Kidney capillary endothelial cell (primary cell): ENCODE measurements around the gene FBXL13.

Experiments
- DNase-seq: peaks from one replicate; pipeline ENCODE4 v3.0.0-alpha.2; 2018; ENCODE audit warnings: low spot score

Gene FBXL13

DNA sequence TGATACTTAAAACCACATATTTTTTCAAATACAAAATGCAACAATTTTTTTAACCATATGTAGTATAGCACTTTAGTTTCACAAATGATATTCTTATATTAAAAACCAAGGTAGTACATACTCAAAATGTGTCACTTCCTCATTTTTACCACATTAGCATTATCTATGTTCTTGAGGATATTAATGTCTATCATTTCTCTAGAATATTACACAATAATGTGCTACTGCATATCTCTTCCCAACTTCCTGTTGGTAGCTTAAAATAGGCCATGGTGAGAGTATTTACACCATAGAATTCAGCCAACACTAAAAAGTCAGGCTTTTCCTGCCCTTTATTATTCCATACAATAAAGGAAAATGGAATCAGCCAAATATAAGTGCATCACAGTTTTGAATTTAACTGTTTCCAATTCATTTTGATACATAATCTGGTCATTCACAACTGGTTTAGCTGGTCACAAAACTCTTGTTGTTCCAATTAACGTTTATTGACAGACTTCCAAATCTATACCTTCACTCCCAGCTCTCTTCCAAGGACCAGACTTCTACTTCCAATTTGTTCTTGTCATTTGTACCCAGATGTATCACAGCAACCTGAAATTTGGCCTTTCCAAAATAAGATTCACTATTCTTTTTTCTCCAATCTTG, 181.8 kb downstream of the FBXL13 start:
- no peak for DNase-seq

DNA sequence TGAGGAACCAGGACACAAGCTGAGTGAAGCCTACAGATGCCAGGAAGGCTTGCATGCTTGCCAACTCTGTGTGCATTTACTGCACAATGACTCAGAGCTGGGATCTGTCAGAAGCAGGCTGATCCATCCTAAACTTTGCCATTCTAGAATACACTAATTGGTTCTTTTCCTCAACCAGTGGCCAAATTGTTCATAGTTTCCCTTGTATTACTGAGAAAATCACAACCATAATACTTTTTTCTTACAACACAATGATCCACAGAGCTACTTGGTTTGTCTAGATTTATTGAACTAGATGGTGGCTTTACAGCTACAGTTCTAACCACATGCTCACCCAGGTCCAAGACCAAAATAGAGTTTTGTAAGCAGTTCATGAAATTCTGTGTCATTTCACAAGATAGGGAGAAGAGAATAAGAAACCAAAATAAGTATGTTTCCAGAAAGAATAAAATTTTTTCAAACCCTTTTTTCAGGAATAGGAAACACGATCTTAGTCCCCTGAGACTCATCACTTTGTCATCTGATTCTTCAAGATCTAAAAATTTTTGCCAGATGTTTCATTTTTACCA, 182.8 kb downstream of the FBXL13 start:
- DNase-seq: peak; percentile 70

DNA sequence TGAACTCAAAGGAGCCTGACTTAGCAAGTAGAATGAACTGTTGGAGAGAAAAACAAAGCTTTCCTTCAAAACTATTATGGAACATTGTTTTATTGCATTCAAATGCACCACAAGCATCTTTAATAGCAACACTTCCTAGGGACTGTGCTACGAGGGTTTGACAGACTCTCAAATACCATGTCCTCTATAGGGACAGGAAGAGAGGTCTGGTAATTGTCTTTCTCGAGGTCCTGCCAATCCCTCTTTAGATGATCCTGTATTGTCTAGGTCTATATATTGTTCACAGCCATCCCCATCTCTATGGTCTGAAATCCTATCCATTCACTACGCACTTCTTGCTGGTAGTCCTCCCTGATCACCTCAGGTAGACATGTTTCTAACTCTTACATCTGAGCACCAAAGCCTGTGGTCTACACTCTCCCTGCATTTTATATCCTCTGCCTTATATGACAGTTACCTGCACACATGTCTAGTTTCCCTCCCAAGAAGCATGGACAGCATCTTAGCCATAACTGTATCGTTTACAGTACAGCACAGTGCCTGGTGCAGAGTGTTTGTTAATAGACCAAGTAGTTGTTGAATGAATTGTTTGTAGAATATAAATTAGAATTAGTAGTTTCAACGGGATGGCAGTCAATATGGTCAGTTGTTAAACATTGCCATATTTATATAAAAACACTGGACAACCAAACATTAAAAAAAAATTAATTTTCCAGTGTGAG, 183.5 kb downstream of the FBXL13 start:
- DNase-seq: no peak

DNA sequence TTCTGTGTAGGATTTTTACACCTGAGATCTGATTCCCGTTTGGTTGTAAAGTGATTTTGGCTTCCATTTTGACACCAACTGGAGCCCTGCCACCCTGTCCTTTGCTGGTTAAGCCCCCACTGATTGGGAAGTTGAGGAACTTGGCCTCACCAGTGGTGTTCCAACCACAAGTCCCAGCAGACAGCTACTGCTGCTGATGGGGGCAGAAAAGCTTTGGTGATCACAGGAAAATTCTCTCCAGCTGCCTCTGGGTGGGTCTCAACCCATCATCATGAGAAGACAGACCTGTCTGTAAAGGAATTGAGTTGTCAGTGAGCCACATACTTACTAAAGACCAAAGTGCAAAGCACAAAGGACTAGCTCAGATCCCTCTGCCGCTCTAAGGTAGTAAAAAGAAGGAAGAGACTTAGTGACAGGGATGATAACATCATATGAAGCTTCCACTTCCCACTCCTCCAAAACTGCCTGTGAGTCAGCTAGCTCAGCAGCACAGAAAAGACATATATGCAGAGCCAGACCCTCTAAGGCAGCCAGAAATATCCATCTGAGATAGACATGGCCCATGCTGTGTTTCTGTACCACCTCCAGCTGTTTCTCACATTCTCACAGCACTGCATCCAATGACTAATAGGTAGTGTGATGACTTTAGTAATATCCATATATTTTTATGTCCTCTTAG, 184.2 kb downstream of the FBXL13 start:
- no peak for DNase-seq

DNA sequence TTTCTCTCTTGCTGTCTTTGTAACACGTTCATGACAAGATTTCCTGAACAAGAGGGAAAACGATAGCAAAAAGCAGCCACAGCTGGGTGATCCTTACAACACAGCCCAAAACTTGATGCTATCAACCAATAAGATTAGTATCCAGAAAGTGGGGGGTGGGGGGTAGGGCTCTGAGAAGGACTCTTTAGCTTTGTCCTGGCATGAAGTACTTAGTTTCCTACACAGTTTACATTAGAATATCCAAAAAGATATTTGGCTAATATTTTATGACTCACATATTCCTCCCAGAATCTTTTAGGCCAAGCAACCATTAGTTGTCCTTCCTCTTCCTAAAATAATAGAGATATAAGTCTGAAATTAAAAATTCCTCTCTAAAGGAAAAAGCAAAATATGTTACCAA, 184.7 kb downstream of the FBXL13 start:
- no peak for DNase-seq

DNA sequence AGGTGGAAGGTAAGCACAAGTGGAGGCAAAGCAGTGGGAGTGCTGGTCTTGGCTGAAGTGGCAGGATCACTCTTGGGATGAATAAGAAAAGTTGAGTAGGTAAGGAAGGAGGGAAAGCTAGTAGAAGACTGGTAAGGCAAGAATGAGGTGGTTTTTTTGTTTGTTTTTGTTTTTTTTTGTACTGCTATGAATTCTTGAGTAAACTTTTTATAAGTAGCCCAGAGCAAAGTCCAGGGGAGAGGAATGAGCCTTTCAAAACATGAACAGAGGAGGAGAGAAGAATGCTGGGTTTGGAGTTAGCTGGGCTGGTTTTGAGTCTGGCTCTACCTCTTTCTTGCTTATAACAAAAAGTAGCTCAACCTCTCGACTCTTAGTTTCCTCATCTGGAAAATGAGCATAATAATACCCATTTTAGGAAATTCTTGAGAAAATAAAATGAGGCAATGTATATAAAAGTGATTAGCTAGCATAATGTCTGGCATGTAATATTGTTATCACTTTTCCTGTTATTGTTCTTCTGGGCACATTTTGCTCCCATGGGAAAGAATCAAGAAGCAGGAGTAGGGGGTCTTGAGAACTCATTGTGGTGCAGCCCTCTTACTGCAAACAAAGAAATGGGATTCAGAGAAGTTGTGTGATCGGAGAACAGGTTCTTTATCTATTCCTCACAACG, 185.9 kb downstream of the FBXL13 start:
- no peak for DNase-seq

DNA sequence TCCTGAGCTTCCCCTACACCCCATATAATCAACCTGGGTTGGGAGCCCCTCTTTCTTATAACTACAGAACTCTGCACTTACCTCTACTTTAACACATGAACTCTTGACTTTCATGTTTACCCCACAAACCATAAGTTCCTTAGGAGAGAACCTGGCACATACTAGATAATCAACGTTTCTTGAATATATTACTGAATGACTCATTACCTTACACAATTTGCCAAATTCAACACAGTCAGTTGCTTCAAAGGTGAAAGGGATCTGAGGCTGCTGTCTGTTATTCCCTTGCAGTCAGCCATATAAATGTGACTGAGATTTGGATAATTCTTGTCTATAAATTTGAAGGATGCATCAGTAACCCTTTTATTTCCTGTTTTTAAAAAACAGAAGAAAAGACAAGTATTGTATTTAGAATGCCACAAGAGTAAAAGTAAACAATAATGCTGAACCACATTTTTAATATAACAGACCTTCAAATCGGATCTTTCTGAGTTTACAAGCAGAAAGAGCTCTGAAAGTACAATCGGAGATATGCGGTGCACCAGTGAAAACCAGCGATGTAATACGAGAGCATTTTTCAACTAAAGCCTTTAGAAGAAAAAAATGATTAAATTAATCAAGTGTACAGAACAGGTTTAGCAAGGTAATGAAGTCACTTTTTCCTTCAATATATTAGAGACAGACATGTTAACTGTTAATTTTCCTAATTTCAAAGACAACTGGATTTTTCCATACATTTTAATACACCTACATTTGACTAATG, 191.3 kb downstream of the FBXL13 start:
- DNase-seq: no peak

DNA sequence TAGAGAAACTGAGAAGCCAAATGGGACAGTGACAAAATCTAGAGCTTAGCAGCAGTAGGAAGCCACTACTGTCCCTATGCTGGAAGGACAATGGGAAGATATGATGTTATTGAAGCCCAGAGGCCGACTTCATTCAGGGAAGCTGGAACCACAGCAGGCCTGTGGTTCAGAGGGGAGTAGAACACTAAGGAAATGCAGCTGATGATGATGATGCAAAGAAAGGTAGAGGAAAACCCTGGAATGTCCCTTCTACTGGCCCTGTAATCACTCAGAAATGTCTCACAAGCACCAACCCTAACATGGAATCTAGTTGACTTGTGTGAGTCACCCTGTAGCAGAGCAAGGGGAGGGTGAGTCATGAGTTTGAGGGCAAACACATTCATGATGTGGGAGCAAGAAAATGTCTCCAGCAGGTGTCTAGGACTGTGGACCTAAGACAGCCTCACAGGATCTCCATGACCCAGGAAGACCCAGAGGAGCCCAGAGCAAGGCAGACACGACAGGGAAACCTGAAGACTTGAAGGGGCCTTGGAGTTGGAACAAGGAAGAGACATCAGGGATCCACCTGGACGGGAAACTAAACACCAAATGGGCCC, 198.8 kb downstream of the FBXL13 start:
- peak; percentile 99 for DNase-seq

DNA sequence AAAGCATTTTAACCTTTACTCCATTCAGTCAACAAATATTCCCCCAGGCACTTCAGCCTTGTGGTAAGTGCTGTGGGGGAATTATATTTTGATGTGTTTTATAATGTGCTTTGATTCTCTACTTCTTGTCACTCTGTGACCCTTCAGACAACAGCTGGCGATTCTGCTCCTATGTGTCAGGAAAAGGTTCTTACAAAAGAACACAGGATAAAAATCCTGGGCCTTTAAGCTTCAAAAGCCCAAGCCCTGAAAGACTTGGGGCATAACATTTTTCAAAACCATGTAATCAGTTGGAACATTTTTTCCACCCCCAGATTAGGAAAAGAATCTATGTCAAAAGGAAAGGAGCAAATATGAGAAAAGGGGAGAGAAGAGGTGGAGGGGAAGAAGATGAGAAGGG, 199.6 kb downstream of the FBXL13 start:
- no peak for DNase-seq

DNA sequence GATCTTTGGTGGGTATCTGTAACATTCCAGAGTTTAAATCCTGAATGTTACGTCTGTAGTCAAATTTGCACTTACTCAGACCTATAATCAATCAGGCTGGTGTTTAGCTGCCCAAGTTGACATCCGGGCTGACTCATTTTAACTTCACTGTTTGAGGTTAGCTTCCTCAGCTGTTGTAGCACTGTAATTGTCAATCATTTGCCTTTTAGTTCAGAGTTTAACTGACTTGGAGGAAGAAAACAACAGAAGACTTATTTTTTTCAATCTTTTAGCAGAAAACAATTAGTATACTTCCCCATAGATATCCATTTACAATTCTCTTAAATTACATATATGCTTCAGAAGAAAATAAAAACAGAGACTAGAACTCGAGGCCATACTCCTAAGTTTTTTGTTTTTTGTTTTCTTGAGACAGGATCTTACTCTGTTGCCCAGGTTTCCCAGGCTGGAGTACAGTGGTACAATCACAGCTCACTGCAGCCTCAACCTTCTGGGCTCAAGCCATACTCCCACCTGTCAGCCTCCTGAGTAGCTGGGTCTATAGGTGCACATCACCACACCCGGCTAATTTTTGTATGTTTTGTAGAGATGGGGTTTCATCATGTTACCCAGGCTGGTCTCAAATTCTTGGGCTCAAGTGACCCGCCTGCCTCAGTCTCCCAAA, 200.3 kb downstream of the FBXL13 start:
- peak; percentile 92 for DNase-seq

DNA sequence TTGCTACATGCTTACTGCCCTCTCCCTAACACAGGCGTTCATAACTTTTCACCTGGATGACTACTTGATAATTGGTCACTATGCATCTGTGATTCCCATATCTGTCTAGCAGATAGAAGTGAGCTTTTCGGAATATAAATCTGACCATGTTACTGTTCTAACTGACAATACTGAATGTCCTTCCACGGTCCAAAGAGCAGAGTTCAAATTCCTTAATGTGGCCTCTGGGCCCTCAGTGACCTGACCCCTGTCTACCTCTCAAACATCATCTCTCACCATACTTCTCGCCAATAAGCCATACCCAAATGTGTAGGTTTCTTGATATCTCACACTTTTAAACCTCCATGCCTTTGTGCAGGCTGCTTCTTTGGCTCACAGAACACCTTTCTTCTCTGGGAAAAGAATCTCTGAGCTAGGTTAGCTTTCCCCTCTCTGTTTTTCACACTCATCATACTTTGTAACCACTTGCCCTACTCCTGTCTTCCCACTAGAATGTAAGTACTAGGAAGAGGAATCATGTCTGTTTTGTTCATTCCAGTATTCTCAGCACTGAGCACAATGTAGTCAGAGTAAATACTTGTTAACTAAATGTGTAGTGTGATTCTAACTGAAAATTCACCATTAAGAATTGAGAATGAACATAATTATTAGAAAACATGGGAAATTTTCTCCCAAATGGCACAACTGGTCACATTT, 201.0 kb downstream of the FBXL13 start:
- DNase-seq: no peak

DNA sequence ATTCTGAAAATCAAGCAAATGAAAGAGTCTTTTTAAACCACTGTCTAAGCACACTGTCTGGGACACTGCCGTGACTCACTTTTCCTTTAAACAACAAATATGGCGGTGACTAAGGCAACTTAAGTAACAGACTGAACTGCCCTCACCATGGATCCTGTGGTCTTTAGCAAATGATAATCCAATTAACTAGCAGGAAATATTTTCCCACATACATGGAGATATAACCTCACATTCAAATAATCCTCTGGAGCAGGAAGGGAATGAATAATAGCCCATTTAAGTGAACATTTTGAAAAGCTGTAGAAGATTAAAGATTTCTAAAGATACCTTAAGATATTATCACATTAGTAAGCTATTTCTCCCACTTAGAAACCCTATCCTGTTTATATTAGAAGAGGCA, 202.1 kb downstream of the FBXL13 start:
- peak; percentile 96 for DNase-seq

DNA sequence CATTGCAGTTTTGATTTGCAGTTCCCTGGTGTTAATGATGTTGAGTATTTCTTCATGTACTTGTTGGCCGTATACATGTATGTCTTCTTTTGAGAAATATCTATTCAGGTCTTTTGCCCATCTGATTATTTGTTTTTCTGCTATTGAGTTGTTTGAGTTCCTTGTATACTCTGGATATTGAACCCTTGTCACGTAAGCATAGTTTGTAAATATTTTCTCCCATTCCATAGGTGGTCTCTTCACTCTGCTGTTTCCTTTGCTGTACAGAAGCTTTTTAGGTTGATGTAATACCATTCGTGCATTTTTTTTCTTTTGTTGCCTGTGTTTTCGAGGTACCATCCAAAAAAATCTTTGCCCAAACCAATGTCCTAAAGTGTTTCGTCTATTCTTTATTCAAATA, 205.4 kb downstream of the FBXL13 start:
- no peak for DNase-seq

DNA sequence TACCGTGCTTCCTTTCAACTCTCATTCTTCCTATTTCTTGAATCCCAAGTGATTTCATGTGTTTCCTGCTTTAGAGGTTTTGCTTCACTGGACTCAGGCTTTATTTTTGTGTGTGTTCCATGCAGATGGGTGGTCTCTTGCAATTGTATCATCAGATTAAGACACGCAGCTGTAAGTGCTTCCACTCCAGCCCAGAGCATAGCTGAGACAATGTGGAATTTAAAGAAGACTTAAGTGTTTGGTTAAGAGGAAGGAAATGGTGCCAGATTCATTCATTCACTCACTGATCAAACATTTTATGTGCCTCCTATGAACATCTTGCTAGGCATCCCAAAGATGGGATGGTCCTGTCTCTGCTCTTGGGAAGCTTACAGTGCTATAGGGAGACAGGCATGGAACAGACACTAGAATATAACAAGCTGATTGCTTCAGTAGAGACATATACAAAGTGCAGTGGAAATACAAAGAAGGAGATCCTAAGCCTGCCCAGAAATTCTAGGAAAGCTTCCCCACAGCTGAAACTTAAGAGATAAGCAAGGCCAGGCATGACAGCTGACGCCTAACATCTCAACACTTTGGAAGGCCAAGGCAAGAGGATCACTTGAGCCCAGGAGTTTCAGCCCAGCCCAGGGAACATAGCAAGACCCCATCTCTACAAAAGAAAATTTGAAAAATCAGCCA, 207.9 kb downstream of the FBXL13 start:
- no peak for DNase-seq

DNA sequence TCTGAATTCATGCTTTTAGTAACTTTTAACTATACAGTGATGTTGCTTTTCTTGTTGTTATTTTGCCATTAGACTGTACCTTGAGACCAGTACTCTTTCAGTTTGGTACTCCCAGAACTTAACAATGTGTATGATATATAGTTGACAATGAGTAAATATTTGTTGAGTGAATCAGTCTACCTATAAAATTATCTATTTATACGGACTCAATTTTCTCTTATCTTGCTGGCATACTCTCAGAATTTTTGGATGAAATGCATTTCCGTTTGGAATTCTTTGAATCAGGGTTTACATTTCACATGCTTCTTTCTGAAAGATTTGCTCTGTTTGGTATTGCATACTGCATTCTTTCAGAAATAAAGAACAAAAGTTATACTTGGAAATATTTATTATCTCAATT, 209.6 kb downstream of the FBXL13 start:
- no peak for DNase-seq

DNA sequence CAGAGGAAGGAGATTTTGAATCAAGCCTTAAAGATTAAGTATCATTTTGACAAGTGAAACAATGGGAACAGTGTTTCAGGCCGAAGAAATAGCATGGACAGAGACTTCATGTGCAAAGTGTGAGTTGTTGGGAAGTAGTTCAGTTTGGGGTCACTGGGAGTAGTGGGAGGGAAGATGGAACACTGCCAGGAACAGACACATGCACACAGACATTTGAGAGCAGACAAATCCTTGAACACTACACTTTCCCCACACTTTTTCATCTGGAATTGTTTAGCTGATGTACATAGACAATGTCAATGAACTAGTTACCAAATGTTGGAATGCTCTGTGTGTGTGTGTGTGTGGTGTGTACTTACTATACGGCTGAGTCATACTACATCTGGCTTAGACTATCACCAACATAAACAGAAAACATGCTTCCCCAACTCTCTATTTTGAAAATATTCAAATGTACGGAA, 214.2 kb downstream of the FBXL13 start:
- no peak for DNase-seq

DNA sequence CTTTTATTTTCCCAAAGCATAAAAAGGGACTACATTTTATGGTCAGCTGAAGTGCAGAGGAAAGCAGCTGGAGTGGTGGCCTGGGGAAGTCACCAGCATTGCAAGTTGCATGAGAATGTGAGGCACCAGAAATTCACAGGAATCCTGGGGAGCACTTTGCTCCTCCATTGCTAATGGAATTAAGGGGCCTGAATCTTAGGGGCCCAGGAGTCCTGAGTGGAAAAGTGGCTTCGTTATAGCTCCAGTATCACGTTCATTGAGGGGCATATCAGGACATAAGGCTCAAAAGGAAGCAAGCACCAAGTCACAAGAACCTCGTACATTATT, 214.8 kb downstream of the FBXL13 start:
- no peak for DNase-seq

DNA sequence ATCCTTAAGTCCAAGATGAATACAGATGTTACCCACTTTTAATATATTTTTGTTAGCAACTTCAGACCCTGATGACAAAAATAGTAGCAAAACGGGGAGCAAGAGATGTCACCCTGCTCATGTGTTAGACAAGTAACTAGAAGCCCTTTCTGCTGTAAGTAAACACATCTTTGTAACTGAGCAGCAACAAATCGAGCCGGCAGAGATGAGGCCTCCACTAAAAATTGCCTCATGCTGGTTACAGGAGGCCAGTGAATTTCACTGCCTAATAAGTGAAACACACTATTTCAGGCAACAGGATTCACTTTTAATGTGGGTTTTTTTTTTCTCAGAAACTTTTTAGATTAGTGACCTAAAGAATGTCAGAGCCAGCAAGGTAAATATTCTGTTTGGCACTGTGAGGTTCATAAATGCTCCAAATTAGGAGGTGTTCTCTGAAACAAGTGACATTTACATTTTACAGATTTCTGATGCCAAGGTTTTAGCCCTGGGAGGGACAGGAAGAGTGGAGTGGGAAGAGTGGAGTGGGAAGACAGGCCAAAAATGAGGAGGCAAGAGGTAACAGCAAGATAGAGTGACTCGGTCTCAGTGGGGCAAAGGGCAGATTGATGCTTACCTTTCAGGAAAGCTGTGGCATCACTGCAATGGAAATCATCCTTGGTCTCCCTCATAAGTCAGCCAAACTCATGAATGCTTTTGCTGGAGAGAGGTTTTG, 215.4 kb downstream of the FBXL13 start:
- no peak for DNase-seq

DNA sequence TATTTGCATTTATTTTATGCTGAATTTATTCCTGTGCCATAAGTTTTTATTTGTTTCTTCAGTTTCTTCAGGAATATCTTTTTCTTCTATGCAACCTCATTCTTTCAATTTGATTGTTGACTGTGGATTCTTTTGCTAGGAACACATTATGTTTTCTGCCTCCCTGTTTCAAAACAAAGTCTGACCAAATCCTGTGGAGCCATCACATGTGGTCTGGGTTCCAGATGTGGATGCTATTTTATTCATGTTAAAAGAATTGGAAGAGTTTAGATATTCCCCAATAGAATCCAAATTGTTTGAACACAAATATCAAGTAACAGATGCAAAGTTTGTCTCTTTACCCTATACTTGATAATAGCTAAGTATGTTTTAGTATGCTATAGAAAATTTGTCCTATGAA, 218.6 kb downstream of the FBXL13 start:
- DNase-seq: no peak
